UCSD-AML1 (cell line): ENCODE results near the gene ZNF516.
A peak's percentile ranks its signal among the peaks of the same experiment; 100 is the strongest.

ENCODE experiments used
- DNase-seq: peaks from one replicate; lab custom pipeline; 2025; ENCODE audit not compliant: unreplicated experiment; lab: John Stamatoyannopoulos, UW

ZNF516 gene

DNA sequence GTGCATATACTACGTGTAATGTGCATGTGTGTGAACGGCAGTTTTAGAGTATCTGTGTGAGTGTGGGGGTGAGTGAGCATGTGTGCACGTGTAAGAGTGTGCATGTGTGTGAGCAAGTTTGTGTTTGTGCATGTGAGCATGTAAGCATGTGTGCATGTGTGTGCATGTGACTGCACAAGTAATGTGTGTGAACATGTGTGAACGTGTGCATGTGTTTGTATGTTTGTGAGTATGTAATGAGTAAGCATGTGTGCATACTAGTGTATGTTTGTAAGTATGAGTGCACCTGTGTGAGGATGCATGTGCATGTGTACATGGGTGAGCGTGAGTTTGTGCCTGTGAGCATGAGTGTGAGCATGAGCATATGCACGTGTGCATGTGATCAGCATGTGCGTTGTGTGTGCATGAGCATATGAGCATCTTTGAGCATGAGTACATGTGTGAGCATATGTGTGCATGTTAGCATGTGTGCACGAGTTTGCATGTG lies 90.7 kb downstream of the ZNF516 start:
- DNase-seq, result no peak

GRCh38 chr18:76402026-76402990 lies 92.7 kb downstream of the ZNF516 start:
- DNase-seq, result no peak

DNA sequence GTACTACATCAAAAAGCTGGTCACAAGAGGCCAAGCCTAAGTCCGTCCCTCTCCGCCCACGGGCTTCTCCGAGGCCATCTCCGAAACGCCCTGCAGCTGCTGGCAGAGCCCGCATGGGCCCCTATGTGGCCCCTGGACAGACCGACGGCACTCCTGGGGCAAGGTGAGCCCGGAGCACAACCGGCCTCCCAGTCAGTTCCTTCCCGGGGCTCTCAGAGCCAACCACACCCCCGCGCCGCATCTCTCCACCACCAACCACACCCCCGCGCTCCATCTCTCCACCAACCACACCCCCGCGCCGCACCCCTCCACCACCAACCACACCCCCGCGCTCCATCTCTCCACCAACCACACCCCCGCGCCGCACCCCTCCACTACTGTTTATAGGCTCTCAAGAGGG lies 93.5 kb downstream of the ZNF516 start:
- no peak for DNase-seq

GRCh38 chr18:76399613-76400391 lies 95.2 kb downstream of the ZNF516 start:
- DNase-seq, result no peak

DNA sequence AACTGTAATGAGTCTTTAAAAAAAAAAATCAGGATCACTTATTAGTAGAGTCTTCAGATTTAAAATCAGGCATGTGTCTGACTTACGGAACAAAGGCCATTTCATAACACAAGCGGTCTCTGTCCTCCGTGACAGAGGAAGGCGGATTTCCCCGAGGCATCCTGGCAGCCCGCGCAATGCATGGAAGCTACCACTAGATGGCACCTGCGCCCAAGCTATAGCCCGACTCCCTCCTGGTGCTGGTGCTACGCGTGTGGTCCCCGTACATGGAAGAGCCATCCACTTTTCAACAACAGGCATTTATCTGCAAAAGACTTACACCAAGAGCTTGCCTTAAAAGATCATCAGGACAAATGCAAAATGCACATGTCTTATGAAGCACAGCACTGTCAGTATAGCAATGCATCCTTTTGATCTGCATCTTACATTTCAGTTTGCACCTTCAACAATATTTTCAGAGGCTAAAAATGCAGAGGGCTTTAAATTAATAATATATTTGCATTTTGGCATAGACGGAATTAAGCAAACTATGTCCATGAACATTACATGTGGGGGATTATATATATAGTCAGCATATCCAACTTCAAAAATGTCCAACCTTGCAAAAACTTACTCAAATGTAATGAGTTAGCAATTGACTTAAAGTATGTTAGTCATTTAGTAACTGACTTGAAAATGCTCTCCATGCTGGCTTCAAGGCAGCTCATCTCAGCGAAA lies 96.0 kb downstream of the ZNF516 start:
- DNase-seq, result peak; percentile 68

GRCh38 chr18:76398295-76398694 lies 96.7 kb downstream of the ZNF516 start:
- no peak for DNase-seq

DNA sequence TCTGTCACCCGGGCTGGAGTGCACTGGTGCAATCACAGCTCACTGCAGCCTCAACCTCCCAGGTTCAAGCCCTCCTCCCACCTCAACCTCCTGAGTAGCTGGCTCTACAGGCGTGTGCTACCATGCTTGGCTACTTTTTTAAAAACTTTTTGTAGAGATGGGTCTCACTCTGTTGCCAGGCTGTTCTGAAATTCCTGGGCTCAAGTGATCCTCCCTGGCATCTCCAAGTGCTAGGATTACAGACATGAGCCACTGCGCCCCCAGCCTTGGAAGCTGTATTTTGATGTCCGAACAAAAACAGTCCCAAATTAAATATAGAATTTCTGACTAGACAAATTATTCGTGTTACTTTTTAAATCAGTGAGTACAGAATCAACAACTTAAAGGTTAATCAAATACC lies 97.4 kb downstream of the ZNF516 start:
- no peak for DNase-seq

DNA sequence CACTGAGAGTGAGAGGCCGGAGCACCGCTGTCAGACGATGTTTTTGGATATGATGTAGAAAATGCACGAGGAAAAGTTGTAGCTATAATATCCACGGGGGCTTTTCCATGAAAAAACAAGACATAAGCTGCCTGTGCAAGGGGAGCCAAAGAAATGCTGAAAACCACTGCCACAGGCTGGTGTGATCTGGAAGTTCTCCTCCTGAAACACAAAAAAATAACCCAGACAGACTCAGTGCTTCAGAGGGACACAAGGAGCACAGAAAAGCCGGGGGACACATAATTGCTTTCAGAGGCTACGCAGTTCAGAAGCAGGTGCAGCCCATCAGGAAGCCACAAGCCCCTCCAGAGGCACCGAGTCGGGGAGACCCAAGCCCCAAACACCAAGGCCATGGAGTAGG lies 98.2 kb downstream of the ZNF516 start:
- DNase-seq, result no peak

DNA sequence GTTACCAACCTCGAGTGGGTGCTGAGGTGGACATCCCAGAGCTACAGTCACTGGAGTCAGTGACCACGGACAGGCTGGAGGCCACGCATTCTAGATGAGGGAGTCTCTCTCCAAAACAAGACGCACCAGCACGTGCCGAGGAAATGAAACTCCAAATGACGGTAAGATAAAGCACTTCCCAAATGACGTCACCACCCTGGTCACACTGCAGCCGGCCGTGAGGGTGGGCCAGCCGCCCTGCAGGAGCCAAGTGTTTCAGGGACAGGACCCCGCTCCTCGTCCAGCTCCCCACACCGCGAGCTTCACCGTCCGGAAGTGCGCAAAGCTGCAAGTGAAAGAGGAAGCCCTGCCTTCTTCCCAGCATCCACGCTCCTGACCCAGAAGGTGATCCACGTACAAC lies 99.4 kb downstream of the ZNF516 start:
- no peak for DNase-seq

DNA sequence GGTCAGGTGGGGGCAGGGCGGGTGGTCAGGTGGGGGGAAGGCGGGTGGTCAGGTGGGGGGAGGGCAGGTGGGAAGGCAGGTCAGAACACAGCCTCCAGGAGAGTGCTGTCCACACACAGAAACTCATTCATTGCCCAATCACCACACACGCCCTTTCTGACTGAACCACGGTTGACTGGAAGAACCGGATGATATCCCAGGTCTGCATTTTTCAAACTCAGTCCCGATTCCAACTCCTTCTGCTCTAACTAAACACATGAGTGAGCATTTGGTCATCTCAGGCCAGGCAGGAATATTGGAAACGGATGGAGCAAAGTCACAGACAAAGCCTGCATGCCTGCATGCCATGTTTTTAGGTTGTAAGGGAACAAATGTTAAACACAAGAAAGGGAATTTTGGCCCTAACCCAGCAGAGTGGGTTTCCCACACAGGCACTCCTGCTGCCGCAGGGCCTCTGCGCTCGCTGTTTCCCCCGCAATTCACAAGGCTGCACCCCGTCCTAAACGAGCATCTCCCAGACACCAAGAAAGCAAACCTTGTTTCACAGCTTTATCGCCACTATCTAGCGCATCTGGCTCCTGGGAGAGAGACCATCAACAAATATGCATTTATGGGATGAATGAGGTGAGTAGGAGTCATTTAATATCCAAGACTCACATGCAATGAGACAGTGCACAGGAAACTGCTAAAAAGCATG lies 100.1 kb downstream of the ZNF516 start:
- DNase-seq, result no peak

GRCh38 chr18:76392349-76392748 lies 102.7 kb downstream of the ZNF516 start:
- DNase-seq, result no peak

DNA sequence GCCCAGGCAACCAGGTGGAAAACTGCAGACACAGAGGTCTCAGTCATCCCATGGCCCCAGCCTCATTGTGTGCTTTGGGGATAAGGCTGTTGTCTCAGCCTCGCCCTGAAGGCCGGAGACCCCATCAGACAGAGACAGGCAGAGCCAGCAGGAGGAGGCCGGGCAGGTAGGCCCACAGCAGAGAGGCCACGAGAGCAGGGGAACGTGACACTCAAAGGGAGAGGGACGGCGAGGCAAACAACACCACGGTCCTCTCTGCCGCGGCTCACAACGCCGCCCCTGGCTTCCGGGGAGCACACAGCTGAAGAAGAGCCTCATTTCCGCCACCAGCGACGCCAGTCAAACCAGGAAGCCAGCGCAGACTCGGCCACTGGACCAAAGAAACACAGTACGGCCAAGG lies 103.3 kb downstream of the ZNF516 start:
- no peak for DNase-seq

DNA sequence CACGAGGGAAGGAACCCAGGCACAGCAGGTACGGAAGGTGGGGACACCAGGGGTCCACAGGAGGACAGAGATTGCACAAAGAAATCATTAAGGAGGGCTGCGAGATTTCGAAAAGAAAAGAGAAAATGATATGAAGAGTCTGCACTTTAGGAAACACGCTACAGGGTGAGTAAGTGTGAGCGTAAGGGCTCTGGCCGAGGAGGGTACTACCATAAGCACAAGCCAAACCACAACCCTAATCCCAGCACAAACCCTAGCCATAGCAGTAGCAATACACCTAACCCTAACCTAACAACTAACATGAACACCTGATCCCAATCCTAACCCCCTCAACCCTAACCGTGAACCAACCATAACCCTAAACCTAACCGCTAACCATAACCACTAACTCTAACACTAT lies 104.0 kb downstream of the ZNF516 start:
- no peak for DNase-seq

DNA sequence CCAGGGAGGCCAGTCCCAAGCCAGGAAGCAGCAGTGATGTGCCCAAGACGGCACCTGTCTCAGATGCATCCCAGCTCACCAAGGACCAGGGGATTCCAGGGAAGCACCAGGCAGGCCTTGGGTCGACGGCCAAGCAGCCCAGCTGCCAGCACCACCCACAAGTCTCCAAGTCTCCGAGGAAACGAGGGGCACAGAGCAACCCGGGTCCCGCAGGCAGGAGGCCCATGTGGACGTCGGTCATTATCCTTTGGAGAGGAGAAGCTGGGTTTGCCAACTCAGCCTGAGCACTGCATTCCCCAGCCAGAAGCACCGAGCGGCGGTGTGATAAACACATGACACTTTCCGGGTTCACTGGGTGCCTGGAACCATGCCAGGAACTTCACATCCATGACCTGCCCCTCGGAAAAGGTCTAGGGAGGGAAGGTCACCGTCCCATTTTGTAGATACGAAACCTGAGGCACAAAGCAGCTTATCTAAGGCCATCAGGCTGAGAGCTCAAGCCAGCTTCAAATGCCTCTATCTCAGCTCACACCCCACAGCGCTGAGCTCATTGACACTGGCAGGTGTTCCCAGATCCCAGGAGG lies 104.5 kb downstream of the ZNF516 start:
- no peak for DNase-seq

DNA sequence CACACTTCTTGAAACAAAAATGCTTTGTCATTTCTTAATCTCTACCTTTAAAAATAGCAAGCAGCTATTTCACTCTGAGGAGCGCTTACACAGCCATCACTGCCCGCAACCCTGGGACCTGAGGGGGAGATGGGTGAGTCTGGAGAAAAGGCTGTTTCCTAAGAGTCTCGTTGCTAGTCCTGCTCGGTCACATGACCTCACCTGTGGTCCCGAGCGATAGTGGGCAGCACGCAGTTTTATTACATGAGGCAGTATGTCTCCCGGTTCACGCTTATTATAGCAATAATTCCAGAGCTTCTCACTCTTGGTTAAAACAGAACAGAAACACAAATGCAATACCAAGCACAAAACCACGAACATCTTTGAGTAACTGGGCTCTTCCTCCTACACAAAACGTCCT lies 105.3 kb downstream of the ZNF516 start:
- DNase-seq, result no peak

DNA sequence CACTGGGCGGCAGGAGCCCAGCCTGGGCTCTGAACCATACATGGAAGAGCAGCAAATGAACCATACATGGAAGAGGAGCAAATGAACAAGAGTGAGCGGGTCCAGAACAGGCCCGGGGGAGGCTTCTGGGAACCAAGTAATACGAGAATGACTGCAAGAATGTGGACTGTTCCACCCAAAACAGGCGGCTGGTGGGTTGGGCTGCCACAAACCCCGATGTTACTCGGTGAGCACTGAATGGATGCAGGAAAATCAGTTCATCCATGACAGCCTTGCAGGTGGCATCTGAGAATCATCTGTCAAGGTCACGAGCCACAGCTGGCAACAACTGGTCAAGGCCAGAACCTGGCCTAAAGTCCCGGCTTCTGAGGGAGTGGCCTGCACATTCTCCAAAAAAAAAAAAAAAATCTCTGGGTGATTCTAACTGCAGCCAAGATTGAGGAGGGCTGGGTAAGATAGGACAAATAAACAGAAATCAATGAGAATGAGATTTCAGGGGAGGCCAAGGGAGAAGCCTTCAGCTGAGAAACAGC lies 106.1 kb downstream of the ZNF516 start:
- DNase-seq, result no peak

- no peak for DNase-seq
Measured at GRCh38 chr18:76388261-76388660, 106.8 kb downstream of the ZNF516 start.

- no peak for DNase-seq
Measured at GRCh38 chr18:76387608-76388007, 107.4 kb downstream of the ZNF516 start.

DNA sequence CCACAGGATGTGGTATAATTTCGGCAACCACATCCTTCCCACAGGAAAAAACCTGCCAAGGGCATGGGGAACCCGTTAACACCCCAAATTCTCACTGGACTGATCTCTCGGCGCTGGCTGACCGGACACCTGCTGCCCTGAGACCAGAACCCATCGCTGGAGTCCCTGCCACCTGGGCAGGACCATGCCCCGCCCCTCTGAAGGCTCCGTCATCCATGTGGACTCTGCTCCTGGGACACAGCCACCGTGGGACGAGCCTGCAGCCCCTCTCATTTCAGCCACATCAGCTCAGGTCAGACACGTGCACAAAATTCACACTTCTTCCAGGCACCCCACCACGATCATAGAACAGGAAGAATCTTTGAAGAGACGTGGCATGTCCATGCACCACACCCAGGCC lies 108.2 kb downstream of the ZNF516 start:
- no peak for DNase-seq

DNA sequence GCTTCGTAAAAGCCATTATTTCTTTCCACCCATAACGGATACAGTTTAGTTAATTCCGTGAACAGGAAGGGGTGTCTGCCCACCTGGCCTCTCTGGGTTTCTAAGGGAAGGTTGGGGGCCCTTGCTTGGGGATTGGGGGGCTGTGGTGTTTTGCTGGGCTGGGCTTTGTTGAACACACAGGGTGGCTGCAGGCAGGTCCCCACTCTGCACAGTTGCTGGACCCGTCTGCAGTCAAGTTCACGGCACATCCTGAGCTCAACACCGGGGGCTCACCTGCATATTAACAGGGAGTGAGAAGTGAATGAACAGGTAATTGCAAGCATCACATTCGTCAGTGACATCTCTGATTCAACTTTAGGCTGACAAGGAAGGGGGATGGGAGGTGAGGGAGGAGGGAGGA lies 109.0 kb downstream of the ZNF516 start:
- no peak for DNase-seq
